Esophagus muscularis mucosa (tissue), 4 donors: Measurements from ENCODE around the gene NAV1. TPM values are rescaled to one million over a fixed set of nuclear protein-coding genes. Genes with fewer than 3 reads are reported as not detected.

Experiments
- DNase-seq: peaks from one replicate; pipeline ENCODE4 v3.0.0-alpha.2; 2017; ENCODE audit errors: extremely low spot score
- H3K27ac ChIP-seq, 4 donors: fragments of 200-600 bp; sonication (generic); replicated peaks in 1 of 4; 1 replicate in 3 of 4; 2 replicates in 1 of 4; pipeline ENCODE4 v1.5.1; 2016 to 2019; ENCODE audit warnings: mild to moderate bottlenecking in 1 of 4
- H3K27me3 ChIP-seq, 4 donors: fragments of 200-600 bp; sonication (generic); one replicate each; pipeline versions ENCODE4 v1.5.1 to v1.6.0; 2016 to 2019
- H3K36me3 ChIP-seq, 4 donors: fragments of 200-600 bp; sonication (generic); one replicate each; pipeline ENCODE4 v1.5.1; 2016 to 2019
- H3K4me1 ChIP-seq, 4 donors: fragments of 200-600 bp; sonication (generic); one replicate each; pipeline ENCODE4 v1.5.1; 2016 to 2019
- H3K4me3 ChIP-seq, 4 donors: fragments of 200-600 bp; sonication (generic); 1 replicate in 2 of 4; 2 replicates in 2 of 4; pipeline ENCODE4 v1.5.1; 2016 to 2019; ENCODE audit warnings: mild to moderate bottlenecking in 4 of 4, moderate library complexity in 1 of 4
- H3K9me3 ChIP-seq, 4 donors: fragments of 200-600 bp; sonication (generic); 1 replicate in 3 of 4; 2 replicates in 1 of 4; pipeline ENCODE4 v1.5.1; 2016 to 2019
- EP300 ChIP-seq: sonication (generic); formaldehyde crosslinking; IDR thresholded peaks from one replicate; pipeline ENCODE4 v1.6.1; 2017; ENCODE audit warnings: antibody characterized with exemption
- POLR2A ChIP-seq: fragments of 450-650 bp; IDR thresholded peaks from one replicate; pipeline ENCODE4 v1.6.1; 2017; ENCODE audit warnings: antibody characterized with exemption, moderate library complexity, mild to moderate bottlenecking, low read depth
- POLR2AphosphoS5 ChIP-seq, 2 donors: sonication (generic); formaldehyde crosslinking; IDR thresholded peaks; one replicate each; pipeline ENCODE4 v1.6.1; 2017; ENCODE audit warnings: antibody characterized with exemption in 2 of 2
- whole genome bisulfite sequencing: methylation state at CpG from one replicate; pipeline ENCODE4 v1.1.5; 2018; 5-methylcytosine and 5-hydroxymethylcytosine counted together
- intact Hi-C: fragments of 100-400 bp; cut with DNase I; formaldehyde crosslinking; loops from one replicate; pipeline ENCODE4 v1.15.1; 2023
- total RNA-seq, 4 donors: library from RNA; depleted of rRNA; stranded (reverse); fragments of >200 nt; gene quantifications; one replicate each; pipeline versions ENCODE4 v1.1.0 to v1.2.1, GENCODE V29; 2016
- TF ChIP-seq, protein P1 (sequence below), 3 experiments: fragments of 200-600 bp in 2 of 3; fragments of 450-650 bp in 1 of 3; sonication (generic) in 2 of 3; IDR thresholded peaks; one replicate each; pipeline ENCODE4 v1.5.1; 2017 to 2019; ENCODE audit warnings: antibody characterized with exemption in 3 of 3, mild to moderate bottlenecking in 2 of 3, moderate library complexity in 1 of 3

Gene NAV1
- total RNA-seq, 4 donors from 2014 or later, result 12.9 to 35.5 (median 21.9) TPM

DNA sequence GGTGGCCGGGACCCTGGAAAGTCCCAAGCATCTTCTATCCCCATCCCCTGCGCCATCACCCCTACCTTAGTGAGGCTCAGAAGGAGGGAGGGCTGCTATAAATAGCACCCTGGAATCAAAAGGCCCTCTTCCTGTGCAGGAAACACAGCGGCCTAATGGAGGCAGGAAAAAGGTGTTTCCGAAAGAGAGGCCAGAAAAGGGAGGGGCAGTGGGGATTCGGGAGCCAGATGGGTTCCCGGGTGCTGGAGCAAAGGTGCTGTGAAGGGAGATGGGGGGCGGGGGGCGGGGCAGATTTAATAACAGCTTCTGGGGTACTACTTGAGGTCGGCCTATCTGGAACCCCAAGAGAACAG is 16.6 kb downstream of the NAV1 start:
- H3K4me3 ChIP-seq, result no peak overlapping the region
- WGBS, result 81% methylated on average over 9 of the region's 9 CpGs
- H3K27ac ChIP-seq, result peak overlapping the region in 1 of 4 donors; percentile 24
- H3K4me1 ChIP-seq, result peaks cover 70 to 77% (median 73%) of the 10 kb centered on the region in 4 donors
- intact Hi-C loops, result no loop called here
- H3K36me3 ChIP-seq, result no peaks in the 10 kb centered on the region
- DNase-seq, result no peak
- H3K27me3 ChIP-seq, result no peaks in the 10 kb centered on the region
- TF ChIP-seq EP300 (no peak), POLR2AphosphoS5 (IDR thresholded peaks at IDR 0.05) (peak; percentile 61 to 63)
- no peaks in the 10 kb centered on the region for H3K9me3 ChIP-seq

DNA sequence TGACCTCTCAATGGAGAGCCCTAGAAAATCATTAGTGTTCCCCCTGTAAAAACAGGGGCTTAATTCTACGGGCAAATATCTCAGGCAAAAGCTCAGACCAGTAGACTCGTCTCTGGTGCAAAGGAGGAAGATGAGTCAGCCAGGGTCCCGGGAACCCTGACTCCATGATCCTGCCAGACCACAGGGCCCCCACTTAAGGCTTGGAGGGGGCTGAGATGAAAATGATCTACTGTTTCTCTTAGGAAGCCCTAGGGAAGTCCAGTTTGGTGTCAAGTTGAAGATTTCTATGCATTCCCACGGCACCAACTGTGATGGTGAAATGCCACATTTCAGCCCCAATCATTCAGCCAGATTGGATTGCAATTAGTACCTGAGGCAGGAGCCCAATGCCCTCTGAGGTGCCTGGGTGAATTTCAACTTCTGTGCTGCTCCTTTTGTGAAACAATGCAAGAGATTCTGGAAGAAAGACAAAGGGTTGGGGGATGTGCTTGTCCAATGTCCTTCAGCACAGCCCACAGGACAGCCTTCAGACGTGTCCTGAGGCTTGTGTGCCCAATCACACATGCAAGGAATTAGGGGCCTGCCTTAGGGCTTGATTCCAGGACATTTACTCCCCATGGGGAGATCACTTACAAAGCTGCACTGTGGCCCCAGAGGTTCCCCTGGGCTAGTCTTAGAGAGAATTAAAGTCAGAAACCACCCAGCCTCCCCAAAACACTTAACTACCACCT is 18.1 kb downstream of the NAV1 start:
- DNase-seq, result no peak
- Histone ChIP-seq H3K27me3 (no peaks in the 10 kb centered on the region), H3K4me1 (peaks cover 73 to 81% (median 78%) of the 10 kb centered on the region in 4 donors), H3K36me3 (no peaks in the 10 kb centered on the region), H3K4me3 (no peak overlapping the region), H3K9me3 (no peaks in the 10 kb centered on the region), H3K27ac (no peak overlapping the region)
- intact Hi-C loops, result no loop called here
- TF ChIP-seq EP300, result no peak
- TF ChIP-seq POLR2A, result no peak
- TF ChIP-seq, protein P1, sequence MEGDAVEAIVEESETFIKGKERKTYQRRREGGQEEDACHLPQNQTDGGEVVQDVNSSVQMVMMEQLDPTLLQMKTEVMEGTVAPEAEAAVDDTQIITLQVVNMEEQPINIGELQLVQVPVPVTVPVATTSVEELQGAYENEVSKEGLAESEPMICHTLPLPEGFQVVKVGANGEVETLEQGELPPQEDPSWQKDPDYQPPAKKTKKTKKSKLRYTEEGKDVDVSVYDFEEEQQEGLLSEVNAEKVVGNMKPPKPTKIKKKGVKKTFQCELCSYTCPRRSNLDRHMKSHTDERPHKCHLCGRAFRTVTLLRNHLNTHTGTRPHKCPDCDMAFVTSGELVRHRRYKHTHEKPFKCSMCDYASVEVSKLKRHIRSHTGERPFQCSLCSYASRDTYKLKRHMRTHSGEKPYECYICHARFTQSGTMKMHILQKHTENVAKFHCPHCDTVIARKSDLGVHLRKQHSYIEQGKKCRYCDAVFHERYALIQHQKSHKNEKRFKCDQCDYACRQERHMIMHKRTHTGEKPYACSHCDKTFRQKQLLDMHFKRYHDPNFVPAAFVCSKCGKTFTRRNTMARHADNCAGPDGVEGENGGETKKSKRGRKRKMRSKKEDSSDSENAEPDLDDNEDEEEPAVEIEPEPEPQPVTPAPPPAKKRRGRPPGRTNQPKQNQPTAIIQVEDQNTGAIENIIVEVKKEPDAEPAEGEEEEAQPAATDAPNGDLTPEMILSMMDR (IDR thresholded peaks at IDR 0.05), result no peak
- TF ChIP-seq POLR2AphosphoS5 (IDR thresholded peaks at IDR 0.05), result no peak
- WGBS, result 73% methylated on average over 5 of the region's 5 CpGs

DNA sequence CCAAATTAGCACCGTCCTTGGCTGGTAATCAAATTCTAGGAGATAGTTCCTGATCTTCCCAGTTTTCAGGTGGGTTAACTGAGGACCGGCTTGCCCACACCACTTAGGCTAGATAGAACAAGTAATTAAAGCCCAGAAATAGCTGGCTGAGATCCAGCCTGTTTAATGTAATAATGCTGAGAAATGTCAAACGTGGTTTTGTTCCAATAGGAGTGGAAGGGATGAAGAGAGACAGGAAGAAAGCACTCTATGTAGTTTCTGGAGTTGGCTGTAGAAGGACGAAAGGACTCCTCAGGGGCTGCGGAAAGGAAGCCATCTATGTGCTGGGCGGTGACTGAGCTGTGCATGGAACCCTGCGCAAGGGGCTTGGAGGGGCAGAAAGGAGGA is 18.6 kb downstream of the NAV1 start:
- no peak for DNase-seq

DNA sequence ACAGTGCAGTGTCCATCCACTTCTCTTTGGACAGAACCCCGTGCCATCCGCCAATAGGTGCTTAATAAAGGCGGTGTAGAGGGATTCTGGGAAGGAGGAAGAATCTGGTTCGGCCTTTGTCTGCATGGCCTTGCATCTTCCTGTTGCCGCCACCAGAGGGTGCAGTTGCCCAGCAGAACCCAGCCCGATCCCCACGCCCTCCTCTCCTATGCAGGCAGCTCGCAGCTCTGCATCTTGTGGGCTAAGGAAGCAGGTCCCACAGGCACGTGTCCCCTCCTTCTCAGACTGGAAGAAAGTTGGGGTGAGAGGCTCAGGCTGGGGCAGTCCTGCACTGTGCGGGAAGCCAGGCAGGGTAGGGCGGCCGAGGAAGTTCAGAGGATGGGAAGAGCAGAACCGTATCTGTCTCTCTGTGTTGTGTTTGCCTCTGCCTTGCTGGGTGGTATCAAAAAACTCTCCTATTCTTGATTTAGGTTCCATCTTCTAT is 20.8 kb downstream of the NAV1 start:
- Histone ChIP-seq H3K4me3 (no peak overlapping the region), H3K27ac (no peak overlapping the region), H3K27me3 (no peaks in the 10 kb centered on the region), H3K9me3 (no peaks in the 10 kb centered on the region), H3K36me3 (no peaks in the 10 kb centered on the region), H3K4me1 (peaks cover 60 to 70% (median 67%) of the 10 kb centered on the region in 4 donors)
- TF ChIP-seq POLR2AphosphoS5 (IDR thresholded peaks at IDR 0.05) (peak in 1 of 2 donors; percentile 58), POLR2A (no peak), EP300 (no peak)
- TF ChIP-seq, protein P1 (IDR thresholded peaks at IDR 0.05), result peak; percentile 95 to 98 (median 97)
- intact Hi-C loops, result loop anchor here (1.0 to 5.0 kb wide), 3 partner anchors 32 to 233 kb away; no protein-coding TSS in a partner anchor
- 19% methylated on average over 10 of the region's 13 CpGs for WGBS
- no peak for DNase-seq

More for the DNA sequence above, 18.6 kb downstream of the NAV1 start:
- intact Hi-C loops, result no loop called here
- Histone ChIP-seq H3K9me3 (no peaks in the 10 kb centered on the region), H3K36me3 (no peaks in the 10 kb centered on the region), H3K4me3 (no peak overlapping the region), H3K27me3 (no peaks in the 10 kb centered on the region), H3K27ac (no peak overlapping the region), H3K4me1 (peaks cover 73 to 81% (median 79%) of the 10 kb centered on the region in 4 donors)
- TF ChIP-seq EP300, result no peak
- no peak for TF ChIP-seq POLR2A
- no peak for TF ChIP-seq POLR2AphosphoS5 (IDR thresholded peaks at IDR 0.05)
- TF ChIP-seq, protein P1 (IDR thresholded peaks at IDR 0.05), result no peak
- 64% methylated on average over 7 of the region's 7 CpGs for WGBS

DNA sequence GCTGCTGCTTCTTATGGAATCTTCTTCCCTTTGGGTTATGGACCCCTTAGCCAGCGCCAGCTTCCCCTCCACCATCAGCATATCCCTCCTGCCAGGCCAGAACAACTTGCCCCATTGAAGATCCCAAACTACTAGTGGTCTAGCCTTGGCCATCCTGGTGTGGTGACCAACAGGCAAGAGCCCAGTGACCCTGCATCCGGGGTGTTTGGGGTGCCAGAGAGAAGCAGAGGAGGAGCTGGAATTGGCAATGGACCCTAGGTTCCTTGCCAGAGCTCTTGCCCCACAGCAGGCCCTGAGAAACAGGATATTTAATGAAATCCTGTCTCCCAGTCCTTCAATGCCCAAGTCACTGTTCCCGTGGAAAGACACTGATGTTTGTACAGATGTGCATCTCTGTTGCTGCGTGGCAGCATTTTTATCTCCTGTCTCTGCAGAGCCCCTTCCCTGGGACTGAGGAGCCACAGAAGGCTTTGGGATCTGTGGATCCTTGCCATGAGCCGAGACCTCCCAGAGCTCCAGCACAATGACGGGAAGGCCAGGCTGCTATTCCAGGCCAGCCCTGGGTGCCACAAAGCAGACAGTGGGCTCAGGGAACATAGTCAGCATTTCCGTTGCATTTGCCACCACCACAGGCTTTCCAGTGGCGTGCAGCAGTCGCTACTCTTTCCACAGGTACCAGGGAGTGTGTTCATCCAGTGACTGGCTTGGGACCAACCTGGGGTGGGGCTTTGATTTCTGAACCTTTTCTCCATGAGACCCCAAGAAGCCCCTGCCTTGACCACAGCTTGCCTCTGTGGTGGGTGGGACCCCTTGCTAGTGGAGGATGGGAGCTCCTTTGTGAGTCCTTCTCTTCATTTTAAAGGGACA is 21.6 kb downstream of the NAV1 start:
- no peak overlapping the region for H3K27ac ChIP-seq

More for the DNA sequence above, 21.6 kb downstream of the NAV1 start:
- H3K27me3 ChIP-seq, result no peaks in the 10 kb centered on the region
- WGBS, result 79% methylated on average over 7 of the region's 9 CpGs
- no peak for DNase-seq
- no peak overlapping the region for H3K4me3 ChIP-seq
- TF ChIP-seq POLR2A (no peak), POLR2AphosphoS5 (IDR thresholded peaks at IDR 0.05) (no peak), EP300 (no peak)
- TF ChIP-seq, protein P1 (IDR thresholded peaks at IDR 0.05), result no peak
- intact Hi-C loops, result loop anchor here (1.0 to 5.0 kb wide), 2 partner anchors 33 to 144 kb away; no protein-coding TSS in a partner anchor
- H3K36me3 ChIP-seq, result no peaks in the 10 kb centered on the region
- H3K4me1 ChIP-seq, result peaks cover 55 to 68% (median 61%) of the 10 kb centered on the region in 4 donors
- no peaks in the 10 kb centered on the region for H3K9me3 ChIP-seq
